ENCODE results near the gene DNAH2.

The DNAH2 gene

DNA sequence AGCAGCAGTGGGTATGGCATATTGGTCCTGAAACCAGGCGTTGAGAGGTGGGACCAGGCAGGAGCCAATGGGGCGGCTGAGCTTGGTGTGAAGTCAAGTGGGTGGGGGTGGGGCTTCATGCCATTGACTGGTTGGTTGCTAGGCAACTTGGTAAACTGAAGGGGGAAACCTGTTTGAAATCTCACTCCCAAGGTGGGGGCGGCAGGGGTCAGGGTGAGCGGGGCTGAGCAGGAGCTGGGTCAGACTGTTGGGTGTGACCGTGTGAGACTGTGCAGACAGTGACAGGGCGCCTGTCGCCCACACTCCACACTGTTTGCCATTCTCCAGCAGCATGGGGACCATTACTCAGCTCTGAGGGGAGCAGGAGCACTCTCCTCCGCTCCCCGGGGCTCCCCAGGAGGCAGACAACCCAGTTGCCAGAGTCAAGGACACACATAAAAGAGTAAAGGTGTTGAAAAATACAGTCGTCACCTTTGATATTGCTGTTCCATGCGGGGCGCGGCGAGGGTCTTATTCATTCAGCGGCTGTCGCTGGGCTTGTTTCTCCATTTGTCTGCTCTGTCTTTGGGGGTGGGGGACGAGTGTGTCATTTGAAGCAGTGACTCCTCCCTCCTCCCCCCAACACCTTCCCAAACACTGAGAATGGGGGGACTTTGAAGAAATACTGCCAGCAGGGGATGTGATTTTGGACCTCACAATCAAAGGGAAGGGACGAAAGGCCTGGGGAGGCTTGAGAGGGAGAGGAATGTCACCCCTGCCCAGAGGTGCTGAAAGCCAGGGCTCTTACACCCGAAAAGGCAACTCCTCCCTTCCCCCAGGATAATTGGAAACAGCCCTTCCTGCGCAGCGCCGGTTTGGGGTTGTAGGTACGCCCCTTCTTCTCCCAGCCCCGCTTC lies 13.7 kb upstream of the DNAH2 start:
- no peak for FAIRE-seq
- no peak for DNase-seq (ENCODE audit: low spot score)

DNA sequence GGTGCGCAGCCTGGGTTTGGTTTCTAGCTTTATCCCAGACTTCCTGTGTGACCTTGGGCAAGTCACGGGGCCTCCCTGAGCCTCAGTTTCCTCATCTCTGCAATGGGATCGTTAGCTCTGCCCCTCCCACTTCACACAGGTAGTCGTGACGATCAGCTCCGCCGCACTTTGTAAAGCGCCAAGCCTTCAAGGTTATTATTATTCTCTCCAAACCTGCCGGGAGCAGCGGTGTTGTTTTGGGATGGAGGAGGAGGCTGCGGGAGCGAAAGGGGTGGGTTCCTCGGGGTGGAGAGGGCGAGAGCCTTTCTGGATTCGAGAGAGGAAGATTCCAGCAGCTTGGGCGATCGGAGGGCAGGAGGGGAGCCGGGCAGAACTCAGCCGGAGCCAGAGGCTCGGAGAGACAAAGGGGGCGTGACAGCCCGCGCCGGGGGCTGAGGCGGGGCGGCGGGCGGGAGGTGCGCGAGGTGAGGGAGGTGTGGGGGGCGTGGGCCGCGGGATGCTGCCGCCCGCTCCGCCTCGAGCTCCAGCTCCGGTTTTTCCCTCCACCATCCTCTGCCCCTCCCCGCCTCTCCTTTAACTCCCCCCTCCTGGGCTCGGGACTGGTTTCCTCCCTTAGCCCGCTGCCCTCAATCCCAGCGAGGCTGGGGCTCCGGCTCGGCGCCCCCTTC lies 12.8 kb upstream of the DNAH2 start, which contains the start of gene EFNB3:
EFNB3 (plus strand) TSS at position 602 of the 668 bp plus-strand sequence. CDS start 397 bp downstream, outside the sequence.
- peak; percentile 57 for DNase-seq (ENCODE audit: low spot score)
- no peak for FAIRE-seq

DNA sequence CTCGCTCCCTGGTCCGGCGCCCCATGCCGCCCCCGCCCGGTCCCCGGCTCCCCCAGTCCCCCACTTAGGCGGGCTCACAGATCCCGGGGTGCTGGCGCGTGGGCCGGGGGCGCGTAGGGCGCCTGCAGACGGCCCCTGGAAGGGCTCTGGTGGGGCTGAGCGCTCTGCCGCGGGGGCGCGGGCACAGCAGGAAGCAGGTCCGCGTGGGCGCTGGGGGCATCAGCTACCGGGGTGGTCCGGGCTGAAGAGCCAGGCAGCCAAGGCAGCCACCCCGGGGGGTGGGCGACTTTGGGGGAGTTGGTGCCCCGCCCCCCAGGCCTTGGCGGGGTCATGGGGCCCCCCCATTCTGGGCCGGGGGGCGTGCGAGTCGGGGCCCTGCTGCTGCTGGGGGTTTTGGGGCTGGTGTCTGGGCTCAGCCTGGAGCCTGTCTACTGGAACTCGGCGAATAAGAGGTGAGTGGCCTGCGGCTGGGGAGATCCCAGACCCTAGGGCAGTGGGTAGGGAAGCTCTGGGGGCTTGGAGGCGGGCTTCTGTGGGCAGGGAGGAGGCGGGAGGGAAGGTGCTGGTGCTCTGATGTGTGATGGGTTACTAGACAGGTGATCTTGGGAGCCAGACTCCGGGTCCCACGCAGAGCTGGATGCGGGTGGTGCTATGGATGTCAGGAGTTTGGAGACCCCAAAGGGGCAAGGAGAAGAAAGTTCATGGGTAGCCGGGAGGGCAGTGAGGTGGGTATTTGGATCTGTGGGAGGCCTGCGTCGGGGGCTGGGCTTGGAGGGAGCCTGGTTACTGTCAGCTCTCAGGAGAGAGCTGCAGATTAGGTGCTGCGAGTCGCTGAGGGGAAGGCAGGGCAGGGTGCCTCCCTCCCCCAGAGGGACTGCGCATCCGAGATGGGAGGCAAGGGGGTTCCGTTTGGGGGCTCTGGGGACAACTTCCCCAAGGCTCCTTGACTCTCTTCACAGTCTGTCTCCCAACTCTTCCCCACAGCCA lies 12.0 kb upstream of the DNAH2 start:
- FAIRE-seq (no peak), DNase-seq (ENCODE audit: low spot score) (no peak)

DNA sequence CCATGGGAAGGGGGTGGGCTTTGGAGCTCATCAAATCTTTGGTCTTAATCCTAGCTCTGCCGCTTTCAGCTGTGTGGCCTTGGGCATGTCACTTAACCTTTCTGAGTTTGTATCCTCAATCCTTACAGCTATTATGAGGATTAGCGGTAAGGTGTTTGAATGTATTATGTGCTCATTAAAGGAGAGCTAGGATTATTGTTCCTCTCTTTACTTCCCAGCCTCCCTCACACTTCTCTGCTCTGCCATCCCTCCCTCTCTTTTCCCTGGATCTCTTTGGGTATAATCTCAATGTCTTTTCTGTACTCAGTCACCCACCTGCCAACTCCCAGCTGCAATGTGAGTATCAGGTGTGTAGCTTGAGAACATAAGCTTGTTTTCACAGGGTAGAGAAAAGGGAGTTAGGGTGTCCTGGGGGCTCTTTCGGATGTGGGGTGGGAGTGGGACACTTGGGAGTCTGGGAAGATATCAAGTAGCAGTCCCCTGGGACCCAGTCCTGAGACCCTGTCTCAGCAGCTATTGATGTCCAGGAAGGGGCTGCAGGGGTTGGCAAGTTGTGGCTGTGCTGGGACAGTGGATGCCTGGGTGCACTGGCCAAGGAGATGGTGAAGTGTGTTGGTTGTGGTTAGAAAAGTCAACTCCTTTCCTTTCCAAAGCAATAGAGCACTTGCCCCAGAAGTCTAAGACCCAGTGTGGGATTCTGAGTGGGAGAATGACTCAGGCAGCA lies 10.8 kb upstream of the DNAH2 start:
- FAIRE-seq (no peak), DNase-seq (ENCODE audit: low spot score) (no peak)

DNA sequence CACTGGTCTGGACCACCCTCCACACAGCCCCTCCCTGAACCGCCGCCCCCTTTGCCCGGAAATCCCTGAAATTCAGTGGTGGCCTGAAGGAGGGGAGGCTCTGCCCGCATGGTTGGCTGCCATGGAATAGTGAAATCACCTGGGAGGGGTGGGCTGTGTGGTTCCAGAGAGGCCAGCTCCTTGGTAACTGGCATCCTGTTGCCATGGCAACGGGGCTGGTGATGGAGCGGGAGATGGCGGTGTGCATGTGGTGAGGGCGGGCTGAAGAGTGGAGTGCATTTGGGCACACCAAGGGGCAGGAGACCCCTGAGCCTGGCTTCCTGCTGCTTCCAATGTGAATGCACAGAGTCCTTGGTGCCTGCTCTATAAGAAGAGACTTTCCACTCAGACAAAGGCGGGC lies 10.1 kb upstream of the DNAH2 start:
- no peak for DNase-seq (ENCODE audit: low spot score)
- FAIRE-seq, result no peak

DNA sequence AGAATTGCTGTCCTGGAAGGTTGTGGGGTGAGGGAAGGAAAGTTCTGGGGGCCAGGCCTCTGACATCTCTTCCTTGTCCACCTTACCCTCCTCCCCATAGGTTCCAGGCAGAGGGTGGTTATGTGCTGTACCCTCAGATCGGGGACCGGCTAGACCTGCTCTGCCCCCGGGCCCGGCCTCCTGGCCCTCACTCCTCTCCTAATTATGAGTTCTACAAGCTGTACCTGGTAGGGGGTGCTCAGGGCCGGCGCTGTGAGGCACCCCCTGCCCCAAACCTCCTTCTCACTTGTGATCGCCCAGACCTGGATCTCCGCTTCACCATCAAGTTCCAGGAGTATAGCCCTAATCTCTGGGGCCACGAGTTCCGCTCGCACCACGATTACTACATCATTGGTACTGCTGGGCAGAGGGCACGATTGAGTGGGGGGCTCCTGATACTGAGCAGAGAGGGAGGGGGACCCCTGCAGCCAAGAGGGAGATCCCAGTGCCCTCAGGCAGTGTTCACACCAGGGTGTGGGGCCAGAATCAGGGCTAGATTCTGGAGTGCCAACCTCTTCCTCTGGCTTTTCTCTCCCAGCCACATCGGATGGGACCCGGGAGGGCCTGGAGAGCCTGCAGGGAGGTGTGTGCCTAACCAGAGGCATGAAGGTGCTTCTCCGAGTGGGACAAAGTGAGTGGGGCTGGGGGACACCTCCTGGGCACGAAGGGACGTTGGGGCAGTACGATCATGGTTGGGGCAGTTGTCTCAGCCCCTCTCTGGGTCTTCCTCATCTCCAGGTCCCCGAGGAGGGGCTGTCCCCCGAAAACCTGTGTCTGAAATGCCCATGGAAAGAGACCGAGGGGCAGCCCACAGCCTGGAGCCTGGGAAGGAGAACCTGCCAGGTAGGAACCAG lies 9.4 kb upstream of the DNAH2 start:
- FAIRE-seq (no peak), DNase-seq (ENCODE audit: low spot score) (no peak)

DNA sequence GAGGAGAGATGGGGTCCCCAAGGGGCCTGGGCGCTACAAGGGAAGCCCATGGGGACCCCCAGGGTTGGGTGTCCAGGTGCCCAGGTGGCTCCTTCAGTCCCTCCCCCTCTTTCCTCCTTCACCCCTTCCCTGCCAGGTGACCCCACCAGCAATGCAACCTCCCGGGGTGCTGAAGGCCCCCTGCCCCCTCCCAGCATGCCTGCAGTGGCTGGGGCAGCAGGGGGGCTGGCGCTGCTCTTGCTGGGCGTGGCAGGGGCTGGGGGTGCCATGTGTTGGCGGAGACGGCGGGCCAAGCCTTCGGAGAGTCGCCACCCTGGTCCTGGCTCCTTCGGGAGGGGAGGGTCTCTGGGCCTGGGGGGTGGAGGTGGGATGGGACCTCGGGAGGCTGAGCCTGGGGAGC lies 8.5 kb upstream of the DNAH2 start:
- no peak for FAIRE-seq
- no peak for DNase-seq (ENCODE audit: low spot score)

DNA sequence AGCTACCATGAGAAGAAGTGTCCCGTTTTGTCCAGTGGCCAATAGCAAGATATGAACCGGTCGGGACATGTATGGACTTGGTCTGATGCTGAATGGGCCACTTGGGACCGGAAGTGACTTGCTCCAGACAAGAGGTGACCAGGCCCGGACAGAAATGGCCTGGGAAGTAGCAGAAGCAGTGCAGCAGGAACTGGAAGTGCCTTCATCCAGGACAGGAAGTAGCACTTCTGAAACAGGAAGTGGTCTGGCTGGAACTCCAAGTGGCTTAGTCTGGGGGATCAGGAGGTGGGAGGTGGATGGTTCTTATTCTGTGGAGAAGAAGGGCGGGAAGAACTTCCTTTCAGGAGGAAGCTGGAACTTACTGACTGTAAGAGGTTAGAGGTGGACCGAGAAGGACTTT lies 7.2 kb upstream of the DNAH2 start:
- FAIRE-seq (no peak), DNase-seq (ENCODE audit: low spot score) (no peak)

DNA sequence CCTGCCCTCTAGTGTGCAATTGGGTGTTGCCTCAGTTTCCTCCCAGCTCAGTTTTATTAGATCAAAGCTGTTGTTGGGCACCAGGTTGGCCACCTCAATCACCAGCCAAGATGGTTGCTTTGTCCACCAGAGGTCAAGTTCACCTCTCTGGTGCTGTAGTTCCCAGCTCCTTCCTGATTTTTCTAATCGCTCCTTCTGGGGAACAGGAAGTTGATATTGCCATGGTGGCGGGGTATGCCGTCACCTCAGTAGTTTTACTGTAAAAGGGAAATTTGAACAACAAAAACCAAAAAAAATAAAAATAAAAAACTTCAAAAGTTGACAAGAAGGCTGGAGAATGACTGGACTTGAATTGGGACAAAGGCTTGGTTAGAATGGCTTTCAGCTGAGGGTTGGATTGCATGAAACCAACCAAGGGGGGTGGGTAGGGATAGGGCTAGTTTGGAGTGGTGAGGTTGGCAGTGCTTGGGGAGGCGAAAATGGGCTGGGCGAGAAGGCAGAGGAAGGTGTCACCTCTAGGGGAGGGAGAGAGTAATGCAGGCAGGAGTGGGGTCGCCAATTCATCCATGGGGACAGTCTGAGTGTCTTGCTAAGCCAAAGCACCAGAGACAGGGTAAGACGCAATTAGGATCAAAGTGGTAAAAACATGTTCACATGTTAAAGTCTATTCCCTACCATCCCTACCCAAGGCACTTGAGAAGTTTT lies 6.3 kb upstream of the DNAH2 start:
- FAIRE-seq (no peak), DNase-seq (ENCODE audit: low spot score) (no peak)

DNA sequence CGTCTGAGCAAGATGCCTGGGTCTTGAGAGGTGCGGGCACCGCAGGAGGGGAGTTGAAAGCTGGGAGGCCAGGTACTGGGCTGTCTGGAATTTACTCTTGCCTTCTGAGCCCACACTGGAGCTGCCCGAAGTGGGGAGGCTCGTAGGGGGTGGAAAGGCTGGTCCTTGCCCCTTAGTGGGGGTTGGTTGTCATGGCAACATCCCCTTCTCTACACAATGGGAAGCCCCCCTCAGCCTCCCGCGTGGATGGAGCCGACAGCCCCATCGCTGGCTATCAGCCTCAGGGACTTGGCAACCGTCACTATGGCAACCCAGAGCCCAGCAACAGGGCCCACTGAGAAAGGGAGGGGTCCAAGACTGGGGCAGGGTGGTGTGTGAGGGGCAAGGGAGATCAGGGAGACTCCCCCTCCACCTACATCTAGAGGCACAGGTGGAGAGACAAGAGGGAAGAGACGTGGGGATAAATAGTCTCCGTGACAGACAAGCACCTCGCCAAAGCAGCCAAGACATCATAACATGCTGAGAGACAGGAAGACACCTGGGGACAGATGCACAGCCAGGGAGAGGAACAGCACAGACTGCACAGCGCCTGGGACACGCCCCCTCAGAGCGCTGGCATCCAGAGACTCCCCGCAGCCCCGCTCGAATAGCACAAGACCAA lies 5.3 kb upstream of the DNAH2 start:
- DNase-seq (ENCODE audit: low spot score) (no peak), FAIRE-seq (no peak)

DNA sequence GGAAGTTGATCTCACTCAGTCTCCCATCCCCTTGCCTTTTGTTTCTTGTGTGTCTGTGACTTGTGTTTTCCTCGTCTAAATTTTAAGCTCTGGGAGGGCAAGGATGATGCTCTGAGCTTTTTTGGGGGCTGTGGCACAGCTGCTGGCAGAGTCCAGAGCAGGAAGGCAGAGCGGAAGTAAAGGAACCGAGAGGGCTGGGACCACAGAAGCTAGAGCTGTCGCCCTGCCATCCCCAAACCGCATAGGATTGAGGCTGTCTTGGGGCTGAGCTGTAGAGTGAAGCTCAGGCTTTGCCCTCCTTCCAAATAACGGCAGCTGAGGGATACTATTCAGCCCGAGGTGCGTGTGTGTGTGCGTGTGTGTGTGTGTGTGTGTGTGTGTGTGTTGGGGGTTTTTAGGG lies 3.8 kb upstream of the DNAH2 start:
- FAIRE-seq, result no peak
- DNase-seq (ENCODE audit: low spot score), result no peak

DNA sequence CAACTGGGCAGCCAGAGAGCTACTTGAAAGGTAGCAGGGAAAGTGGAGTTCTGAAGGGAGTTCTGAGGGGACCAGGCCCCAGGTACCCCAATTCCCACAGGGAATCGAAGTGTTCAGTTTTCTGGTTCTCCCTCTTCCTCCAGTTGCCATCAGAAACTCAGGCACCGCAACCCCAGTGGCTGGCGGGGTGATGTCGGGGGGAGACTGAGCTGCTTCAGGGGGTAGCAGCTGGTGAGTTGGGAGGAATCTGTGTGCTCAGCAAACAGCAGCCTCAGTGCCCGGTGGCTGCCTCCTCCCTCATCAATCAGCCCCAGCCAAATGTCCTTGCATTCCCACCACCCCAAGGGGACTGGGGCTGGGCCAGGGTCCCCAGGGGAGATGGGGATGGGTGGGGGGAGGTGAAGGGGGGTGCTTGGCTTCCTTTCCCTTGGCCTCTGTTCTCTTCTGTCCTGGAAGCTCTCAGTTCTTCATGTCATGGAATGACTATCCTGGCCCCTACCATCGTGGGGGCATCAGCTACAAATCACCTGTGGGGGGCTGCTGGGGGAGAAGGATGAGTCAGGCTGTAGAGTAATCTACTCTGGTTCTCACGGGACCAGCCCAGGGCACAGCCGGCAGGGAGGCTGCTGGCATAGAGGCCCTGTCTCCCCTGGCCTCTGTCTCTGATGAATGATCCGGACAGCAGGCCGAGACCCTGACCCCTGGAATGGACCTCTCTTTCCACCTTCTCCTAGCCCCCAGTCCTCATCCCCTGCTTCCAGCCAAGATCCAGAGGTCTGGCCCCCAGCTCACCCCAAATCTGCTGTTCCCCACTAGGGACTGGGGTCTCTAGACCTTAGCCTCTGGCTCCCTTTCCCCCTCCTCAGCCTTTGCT lies 2.6 kb upstream of the DNAH2 start:
- no peak for FAIRE-seq

DNA sequence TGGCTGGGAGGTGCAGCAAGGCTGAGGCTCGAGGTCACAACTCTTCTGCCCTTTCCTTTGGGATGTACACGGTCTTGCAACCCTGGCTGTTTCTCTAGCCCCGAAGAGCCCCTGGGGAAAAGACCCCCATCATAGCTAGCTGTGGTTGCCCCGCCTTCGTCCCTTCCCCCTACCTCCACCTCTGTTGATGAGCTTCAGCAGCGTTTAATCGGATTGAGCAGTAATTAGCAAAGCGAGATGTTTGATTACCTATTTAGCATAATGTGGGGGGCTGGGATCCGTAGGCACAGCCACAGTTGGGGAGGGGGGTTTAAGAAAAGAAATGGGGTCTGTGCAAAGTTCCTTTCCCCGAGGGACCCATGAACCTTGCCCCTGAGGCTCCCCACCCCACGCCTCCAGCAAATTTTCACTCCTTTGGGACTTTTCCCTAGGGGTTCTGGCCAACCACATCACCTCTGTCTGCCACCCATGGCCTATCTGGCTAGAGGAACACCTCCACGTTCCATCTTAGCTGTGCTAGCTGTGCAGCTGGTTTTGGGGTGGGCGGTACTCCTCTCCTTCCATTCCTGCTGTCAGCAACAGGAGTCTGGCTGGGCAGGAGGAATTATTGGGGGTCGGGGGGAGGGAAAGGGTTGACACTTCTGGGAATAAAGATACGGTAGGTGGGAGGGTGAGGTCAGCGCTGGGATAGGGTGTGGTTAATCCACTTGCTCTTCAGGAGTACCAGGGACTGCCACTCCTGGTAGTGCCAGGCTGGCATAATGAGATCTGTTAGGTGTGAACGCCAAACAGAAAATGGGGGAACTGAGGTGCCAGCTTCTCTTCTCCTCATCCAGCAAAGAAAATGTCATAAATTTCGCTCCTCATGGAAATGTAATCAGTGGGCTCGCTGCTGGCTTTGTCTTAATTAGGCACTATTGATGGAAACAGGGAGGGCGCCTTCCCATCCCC lies 1.3 kb upstream of the DNAH2 start:
- FAIRE-seq (no peak), DNase-seq (ENCODE audit: low spot score) (no peak)

More for the DNA sequence above, 2.6 kb upstream of the DNAH2 start:
- DNase-seq (ENCODE audit: low spot score), result no peak

DNA sequence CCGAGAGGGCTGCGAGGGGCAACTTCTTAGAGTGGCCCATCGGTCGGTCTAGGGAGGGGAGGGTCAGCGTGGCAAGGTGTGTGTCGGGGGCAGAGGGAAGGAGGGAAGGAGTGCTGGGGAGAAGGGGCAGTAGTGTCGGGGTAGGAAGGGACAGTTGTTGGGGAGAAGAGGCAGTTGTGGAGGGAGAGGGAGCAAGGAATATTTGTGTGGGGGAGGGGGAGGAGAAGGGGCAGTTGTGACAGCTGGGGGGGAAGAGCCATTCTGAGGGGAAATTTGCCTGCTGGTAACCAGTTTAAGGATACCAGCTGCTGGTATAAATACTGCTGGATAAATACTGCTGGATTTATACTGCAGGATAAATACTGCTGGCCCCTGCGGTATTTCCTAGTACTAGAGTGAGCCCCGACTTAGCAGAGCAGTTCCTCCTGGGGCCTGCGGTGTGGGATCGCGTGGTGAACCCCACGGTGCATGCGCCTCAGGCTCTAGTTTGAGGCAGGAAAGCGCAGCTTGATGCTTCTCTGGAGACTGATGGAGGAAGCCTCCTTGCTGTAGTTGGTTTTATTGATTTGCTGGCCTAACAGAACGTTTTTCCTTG lies 309 bp downstream of the DNAH2 start:
- no peak for FAIRE-seq
- DNase-seq (ENCODE audit: low spot score), result no peak

DNA sequence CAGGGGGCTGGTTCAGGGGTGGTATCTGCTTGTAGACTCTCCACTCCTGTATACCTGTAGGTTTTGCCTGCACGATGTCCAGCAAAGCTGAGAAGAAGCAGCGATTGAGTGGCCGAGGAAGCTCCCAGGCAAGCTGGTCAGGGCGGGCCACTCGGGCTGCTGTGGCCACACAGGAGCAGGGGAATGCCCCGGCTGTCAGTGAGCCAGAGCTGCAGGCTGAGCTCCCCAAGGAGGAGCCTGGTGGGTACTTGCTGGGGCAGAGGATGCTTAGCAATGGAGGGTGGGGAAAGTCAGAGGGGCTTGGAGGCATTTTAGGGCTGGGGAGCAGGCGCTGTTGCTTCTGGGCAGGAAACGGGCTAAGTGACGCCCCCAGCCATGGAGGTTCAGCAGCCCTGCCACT lies 2.1 kb downstream of the DNAH2 start:
- DNase-seq (ENCODE audit: low spot score) (no peak), FAIRE-seq (no peak)

DNA sequence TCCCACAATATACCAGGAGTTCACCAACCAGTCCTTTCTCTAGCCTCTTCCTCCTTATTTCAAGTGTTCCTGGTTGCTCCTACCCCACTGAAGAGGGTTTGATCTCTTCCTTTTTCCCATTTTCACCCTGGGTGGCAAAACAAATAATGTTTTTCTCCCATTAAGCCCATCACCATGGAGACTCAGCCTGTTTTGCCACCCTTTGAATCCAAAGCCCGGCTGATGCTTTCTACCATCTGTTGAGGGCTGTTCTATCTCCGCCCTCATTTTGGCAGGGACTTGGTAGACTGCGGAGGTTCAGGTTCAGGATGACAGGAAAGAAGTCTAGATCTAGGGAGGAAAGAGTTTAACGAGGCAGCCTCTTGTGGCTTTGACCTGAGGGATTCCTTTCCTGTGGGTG lies 2.6 kb downstream of the DNAH2 start:
- FAIRE-seq, result no peak
- no peak for DNase-seq (ENCODE audit: low spot score)

Data from urothelium cell line (cell line).